GM21528 (cell line): ENCODE measurements around the gene CHCHD3.

Source experiments
- ATAC-seq: cut with Tn5 transposase; IDR thresholded peaks from one replicate; pipeline ENCODE4 v1.9.1; 2021; ENCODE audit warnings: mild to moderate bottlenecking, moderate library complexity; ENCODE audit not compliant: unreplicated experiment, low FRiP score

CHCHD3 gene

GRCh38 chr7:132785870-132786269, 296.0 kb downstream of the CHCHD3 start:
- ATAC-seq, result no peak

- ATAC-seq, result no peak
Observed at GRCh38 chr7:132784406-132784805, 297.5 kb downstream of the CHCHD3 start.

GRCh38 chr7:132783824-132784223, 298.1 kb downstream of the CHCHD3 start:
- no peak for ATAC-seq

- no peak for ATAC-seq
Observed at GRCh38 chr7:132782777-132783640, 298.9 kb downstream of the CHCHD3 start.

GRCh38 chr7:132780822-132781221, 301.1 kb downstream of the CHCHD3 start:
- no peak for ATAC-seq

GRCh38 chr7:132779164-132779563, 302.7 kb downstream of the CHCHD3 start:
- ATAC-seq, result no peak

- ATAC-seq, result no peak
Observed at GRCh38 chr7:132778761-132779160, 303.1 kb downstream of the CHCHD3 start.

- no peak for ATAC-seq
Observed at GRCh38 chr7:132777956-132778355, 303.9 kb downstream of the CHCHD3 start.

GRCh38 chr7:132777414-132777813, 304.5 kb downstream of the CHCHD3 start:
- no peak for ATAC-seq

GRCh38 chr7:132776048-132776620, 305.8 kb downstream of the CHCHD3 start:
- no peak for ATAC-seq

GRCh38 chr7:132773527-132773956, 308.3 kb downstream of the CHCHD3 start:
- no peak for ATAC-seq

- no peak for ATAC-seq
Observed at GRCh38 chr7:132771301-132771730, 310.6 kb downstream of the CHCHD3 start.

GRCh38 chr7:132770055-132770454, 311.8 kb downstream of the CHCHD3 start:
- no peak for ATAC-seq

- ATAC-seq, result no peak
Observed at GRCh38 chr7:132769280-132769679, 312.6 kb downstream of the CHCHD3 start.

GRCh38 chr7:132768099-132768498, 313.8 kb downstream of the CHCHD3 start:
- no peak for ATAC-seq

- no peak for ATAC-seq
Observed at GRCh38 chr7:132767378-132767777, 314.5 kb downstream of the CHCHD3 start.

GRCh38 chr7:132766660-132767059, 315.2 kb downstream of the CHCHD3 start:
- no peak for ATAC-seq

GRCh38 chr7:132765861-132766260, 316.0 kb downstream of the CHCHD3 start:
- ATAC-seq, result no peak

- ATAC-seq, result no peak
Observed at GRCh38 chr7:132764762-132765161, 317.1 kb downstream of the CHCHD3 start.

- no peak for ATAC-seq
Observed at GRCh38 chr7:132760866-132761265, 321.0 kb downstream of the CHCHD3 start.

GRCh38 chr7:132760244-132760623, 321.7 kb downstream of the CHCHD3 start:
- ATAC-seq, result no peak
